ENCODE data around the gene SPTY2D1. TPM values are rescaled to one million over a fixed set of nuclear protein-coding genes. Genes with fewer than 3 reads are reported as not detected.

SPTY2D1 gene
- polyA plus RNA-seq, 3 donors, result 8.4 to 14.9 (median 11.8) TPM

DNA sequence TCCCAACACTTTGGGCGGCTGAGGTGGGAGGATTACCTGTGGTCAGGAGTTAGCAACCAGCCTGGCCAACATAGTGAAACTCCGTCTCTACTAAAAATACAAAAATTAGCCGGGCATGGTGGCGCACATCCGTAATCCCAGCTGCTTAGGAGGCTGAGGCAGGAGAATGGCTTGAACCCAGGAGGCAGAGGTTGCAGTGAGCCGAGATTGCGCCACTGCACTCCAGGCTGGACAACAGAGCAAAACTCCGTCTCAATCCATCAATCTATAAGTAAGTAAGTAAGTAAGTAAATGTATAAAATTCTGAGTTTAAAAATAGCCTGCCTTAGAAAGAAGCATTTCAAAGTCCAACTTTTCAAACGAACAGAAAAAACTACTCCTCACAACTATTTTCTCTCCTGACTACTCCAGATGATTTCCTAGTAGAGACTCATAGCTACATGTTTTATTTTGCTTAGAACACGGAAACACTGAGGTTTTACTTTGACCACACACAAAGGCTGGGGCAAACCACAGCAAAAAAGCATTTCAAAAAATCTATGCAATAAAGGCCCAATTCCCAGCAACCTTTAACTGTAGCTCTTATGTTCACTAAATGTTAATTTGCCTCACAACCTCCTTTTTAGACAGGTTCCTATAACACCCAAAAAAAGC, 16.3 kb downstream of the SPTY2D1 start:
- H2AFZ ChIP-seq (ENCODE audit: insufficient read depth, low read depth, low read length, poor library complexity, severe bottlenecking), result no peak overlapping the region
- no peak overlapping the region for H3K4me3 Mint-ChIP-seq
- H3K27ac ChIP-seq (ENCODE audit: low read depth in 1 of 2, low read length in 2 of 2), result peak overlapping the region in 1 of 2 donors; percentile 18
- peaks cover 76% of the 10 kb centered on the region for H4K20me1 ChIP-seq (ENCODE audit: insufficient read depth, low read length)
- intact Hi-C loops (cut with micrococcal nuclease), result no loop called here
- peaks cover 0 to 2% (median 0%) of the 10 kb centered on the region in 7 donors for H3K9me3 Mint-ChIP-seq
- peaks cover 30 to 39% of the 10 kb centered on the region in 2 donors for H3K36me3 Mint-ChIP-seq
- peaks cover 0 to 3% (median 0%) of the 10 kb centered on the region in 3 donors for H3K27me3 Mint-ChIP-seq (ENCODE audit: low read depth in 3 of 3)
- no peaks in the 10 kb centered on the region for H3K9me3 ChIP-seq (replicated peaks in 1 of 2; ENCODE audit: control insufficient read depth in 1 of 2, insufficient read depth in 1 of 2, low read length in 2 of 2)
- TF ChIP-seq, protein P1, sequence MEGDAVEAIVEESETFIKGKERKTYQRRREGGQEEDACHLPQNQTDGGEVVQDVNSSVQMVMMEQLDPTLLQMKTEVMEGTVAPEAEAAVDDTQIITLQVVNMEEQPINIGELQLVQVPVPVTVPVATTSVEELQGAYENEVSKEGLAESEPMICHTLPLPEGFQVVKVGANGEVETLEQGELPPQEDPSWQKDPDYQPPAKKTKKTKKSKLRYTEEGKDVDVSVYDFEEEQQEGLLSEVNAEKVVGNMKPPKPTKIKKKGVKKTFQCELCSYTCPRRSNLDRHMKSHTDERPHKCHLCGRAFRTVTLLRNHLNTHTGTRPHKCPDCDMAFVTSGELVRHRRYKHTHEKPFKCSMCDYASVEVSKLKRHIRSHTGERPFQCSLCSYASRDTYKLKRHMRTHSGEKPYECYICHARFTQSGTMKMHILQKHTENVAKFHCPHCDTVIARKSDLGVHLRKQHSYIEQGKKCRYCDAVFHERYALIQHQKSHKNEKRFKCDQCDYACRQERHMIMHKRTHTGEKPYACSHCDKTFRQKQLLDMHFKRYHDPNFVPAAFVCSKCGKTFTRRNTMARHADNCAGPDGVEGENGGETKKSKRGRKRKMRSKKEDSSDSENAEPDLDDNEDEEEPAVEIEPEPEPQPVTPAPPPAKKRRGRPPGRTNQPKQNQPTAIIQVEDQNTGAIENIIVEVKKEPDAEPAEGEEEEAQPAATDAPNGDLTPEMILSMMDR (IDR thresholded peaks at IDR 0.05), result no peak
- no peak overlapping the region for H3K4me3 ChIP-seq (replicated peaks in 1 of 3; ENCODE audit: low read depth in 2 of 3, low read length in 3 of 3)
- H3K4me1 Mint-ChIP-seq, result peaks cover 37% of the 10 kb centered on the region
- H3K27me3 ChIP-seq (ENCODE audit: control insufficient read depth in 2 of 2, insufficient read depth in 2 of 2, low read length in 2 of 2), result no peaks in the 10 kb centered on the region
- H3K27ac Mint-ChIP-seq, result peak overlapping the region in 4 of 7 donors; percentile 15 to 84 (median 33)
- no peak overlapping the region for H3K9ac ChIP-seq (ENCODE audit: insufficient read depth, low read length, poor library complexity, severe bottlenecking)
- peaks cover 24 to 30% of the 10 kb centered on the region in 2 donors for H3K36me3 ChIP-seq (replicated peaks in 1 of 2; ENCODE audit: control insufficient read depth in 1 of 2, insufficient read depth in 2 of 2, low read length in 2 of 2)
- H3K4me1 ChIP-seq (ENCODE audit: control insufficient read depth in 1 of 2, insufficient read depth in 2 of 2, low read length in 2 of 2), result peaks cover 18 to 26% of the 10 kb centered on the region in 2 donors
- peaks cover 61% of the 10 kb centered on the region for H3K79me2 ChIP-seq (ENCODE audit: insufficient read depth, low read length)
- WGBS (ENCODE audit: insufficient coverage), result 0% methylated on average over 2 of the region's 10 CpGs
- H3K4me2 ChIP-seq (replicated peaks; ENCODE audit: extremely low read depth, low read length, poor library complexity, severe bottlenecking), result no peak overlapping the region
- DNase-seq, result no peak

DNA sequence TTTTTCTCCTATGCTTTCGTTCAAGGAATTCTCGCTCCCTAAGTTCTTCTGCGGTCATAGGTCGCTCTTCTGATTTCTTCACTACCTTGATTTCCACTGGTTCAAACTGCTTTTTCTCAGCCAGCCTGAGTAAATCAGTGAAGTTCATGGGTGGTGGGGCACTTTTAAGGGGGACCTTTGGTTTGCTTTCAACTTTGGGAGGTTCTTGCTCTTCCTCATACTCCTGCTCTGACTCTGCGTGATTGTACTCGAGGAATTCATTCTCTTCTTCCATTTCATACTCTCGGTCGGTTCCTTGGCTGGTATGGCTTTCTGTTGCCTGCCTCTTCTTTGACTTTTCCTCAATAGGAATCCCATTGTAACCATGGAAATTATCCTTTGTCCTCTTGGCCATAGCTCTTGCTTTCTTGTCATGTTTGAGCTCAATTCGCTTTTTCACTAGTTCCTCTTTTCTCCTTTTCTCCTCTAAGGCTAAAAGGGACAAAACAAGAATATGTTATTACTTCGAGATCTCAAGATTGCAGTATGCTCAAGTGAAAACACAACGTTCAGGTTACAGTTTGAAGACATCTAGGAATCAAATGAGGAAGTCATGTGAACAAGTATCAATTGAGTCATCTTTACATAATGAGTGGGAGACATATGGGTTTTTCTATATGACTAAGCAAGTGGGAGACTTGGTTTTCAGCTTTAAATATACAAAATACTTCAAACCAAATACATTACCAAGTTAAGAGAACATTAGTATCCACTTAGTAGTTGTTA, 18.3 kb downstream of the SPTY2D1 start:
- peaks cover 18 to 26% of the 10 kb centered on the region in 2 donors for H3K4me1 ChIP-seq (ENCODE audit: control insufficient read depth in 1 of 2, insufficient read depth in 2 of 2, low read length in 2 of 2)
- H3K27ac ChIP-seq (ENCODE audit: low read depth in 1 of 2, low read length in 2 of 2), result peak overlapping the region in 1 of 2 donors; percentile 42
- H3K27me3 Mint-ChIP-seq (ENCODE audit: low read depth in 3 of 3), result peaks cover 0 to 2% (median 0%) of the 10 kb centered on the region in 3 donors
- H3K4me1 Mint-ChIP-seq, result peaks cover 37% of the 10 kb centered on the region
- H4K20me1 ChIP-seq (ENCODE audit: insufficient read depth, low read length), result peaks cover 56% of the 10 kb centered on the region
- peaks cover 43 to 52% of the 10 kb centered on the region in 2 donors for H3K36me3 Mint-ChIP-seq
- H3K27me3 ChIP-seq (ENCODE audit: control insufficient read depth in 2 of 2, insufficient read depth in 2 of 2, low read length in 2 of 2), result no peaks in the 10 kb centered on the region
- intact Hi-C loops (cut with micrococcal nuclease), result no loop called here
- DNase-seq, result peak; percentile 53 to 88 (median 60)
- H3K4me3 Mint-ChIP-seq, result no peak overlapping the region
- H3K9me3 ChIP-seq (replicated peaks in 1 of 2; ENCODE audit: control insufficient read depth in 1 of 2, insufficient read depth in 1 of 2, low read length in 2 of 2), result no peaks in the 10 kb centered on the region
- 53% methylated on average over 3 of the region's 11 CpGs for WGBS (ENCODE audit: insufficient coverage)
- peaks cover 41 to 48% of the 10 kb centered on the region in 2 donors for H3K36me3 ChIP-seq (replicated peaks in 1 of 2; ENCODE audit: control insufficient read depth in 1 of 2, insufficient read depth in 2 of 2, low read length in 2 of 2)
- H3K27ac Mint-ChIP-seq, result peak overlapping the region; percentile 69 to 90 (median 79)
- H3K4me3 ChIP-seq (replicated peaks in 1 of 3; ENCODE audit: low read depth in 2 of 3, low read length in 3 of 3), result no peak overlapping the region
- peaks cover 41% of the 10 kb centered on the region for H3K79me2 ChIP-seq (ENCODE audit: insufficient read depth, low read length)
- H3K9me3 Mint-ChIP-seq, result peaks cover 0 to 2% (median 0%) of the 10 kb centered on the region in 7 donors
- H3K9ac ChIP-seq (ENCODE audit: insufficient read depth, low read length, poor library complexity, severe bottlenecking), result no peak overlapping the region
- no peak overlapping the region for H3K4me2 ChIP-seq (replicated peaks; ENCODE audit: extremely low read depth, low read length, poor library complexity, severe bottlenecking)
- H2AFZ ChIP-seq (ENCODE audit: insufficient read depth, low read depth, low read length, poor library complexity, severe bottlenecking), result no peak overlapping the region
- TF ChIP-seq, protein P1 (IDR thresholded peaks at IDR 0.05), result no peak
